CD4-positive, alpha-beta T cell (primary cell): ENCODE results near the gene SORBS1. TPM values are rescaled to one million over a fixed set of nuclear protein-coding genes. Genes with fewer than 3 reads are reported as not detected.

Experiments used
- ATAC-seq: fragments of 200-7000 bp; cut with Tn5 transposase; one replicate; pipeline ENCODE4 v1.10.0; 2022; ENCODE audit warnings: mild to moderate bottlenecking; ENCODE audit not compliant: poor library complexity
- CTCF ChIA-PET: fragments of 350-600 bp; sonication (Branson Sonifier 250); formaldehyde crosslinking; loops from one replicate; lab custom pipeline; 2021; ENCODE audit warnings: antibody characterized with exemption, inconsistent platforms; lab: Charles Lee
- POLR2A ChIA-PET: fragments of 350-600 bp; sonication (Branson Sonifier 250); formaldehyde crosslinking; loops from one replicate; lab custom pipeline; 2021; ENCODE audit warnings: antibody characterized with exemption, inconsistent platforms; lab: Charles Lee
- DNase-seq, 14 experiments: peaks; one replicate each; pipeline ENCODE4 v3.0.0-alpha.2; 2013 to 2020; ENCODE audit warnings: mixed read lengths in 2 of 14
- H3K27ac ChIP-seq, 2 donors: one replicate each; pipeline versions ENCODE4 v1.5.1 to v1.7.0; 2013; ENCODE audit warnings: low read length in 2 of 2, low read depth in 1 of 2, mild to moderate bottlenecking in 1 of 2
- H3K27me3 ChIP-seq, 2 experiments: 1 replicate in 1 of 2; 2 replicates in 1 of 2; pipeline versions ENCODE4 v1.6.1 to v1.7.0; 2013; ENCODE audit warnings: low read length in 2 of 2, control low read depth in 1 of 2, mild to moderate bottlenecking in 1 of 2, moderate library complexity in 1 of 2; ENCODE audit not compliant: insufficient read depth in 2 of 2, control insufficient read depth in 1 of 2
- H3K36me3 ChIP-seq: one replicate; pipeline ENCODE4 v1.6.1; 2013; ENCODE audit warnings: low read length, control low read depth; ENCODE audit not compliant: insufficient read depth
- H3K4me1 ChIP-seq: one replicate; pipeline ENCODE4 v1.6.1; 2013; ENCODE audit warnings: low read length, control low read depth; ENCODE audit not compliant: insufficient read depth
- H3K4me3 ChIP-seq: one replicate; pipeline ENCODE4 v1.5.1; 2013; ENCODE audit warnings: mild to moderate bottlenecking, low read length, moderate library complexity
- H3K9me3 ChIP-seq, 2 experiments: 1 replicate in 1 of 2; 2 replicates in 1 of 2; pipeline versions ENCODE4 v1.6.1 to v1.7.0; 2013; ENCODE audit warnings: low read length in 2 of 2, mild to moderate bottlenecking in 2 of 2, control low read depth in 1 of 2, moderate library complexity in 1 of 2; ENCODE audit not compliant: control insufficient read depth in 1 of 2, insufficient read depth in 1 of 2
- H3K27ac Mint-ChIP-seq: one replicate; pipeline ENCODE4 v1.8.0; 2020; ENCODE audit warnings: mixed read lengths
- H3K27me3 Mint-ChIP-seq: one replicate; pipeline ENCODE4 v1.8.0; 2021; ENCODE audit warnings: mixed read lengths
- H3K36me3 Mint-ChIP-seq: one replicate; pipeline ENCODE4 v1.8.0; 2021; ENCODE audit warnings: low read depth, mixed read lengths
- H3K4me1 Mint-ChIP-seq: one replicate; pipeline ENCODE4 v1.8.0; 2021; ENCODE audit warnings: low read depth, mixed read lengths
- H3K4me3 Mint-ChIP-seq: one replicate; pipeline ENCODE4 v1.8.0; 2020; ENCODE audit warnings: mild to moderate bottlenecking, mixed read lengths
- H3K9me3 Mint-ChIP-seq: one replicate; pipeline ENCODE4 v1.8.0; 2020; ENCODE audit warnings: mixed read lengths
- CTCF ChIP-seq: fragments of 200-600 bp; IDR thresholded peaks from one replicate; pipeline ENCODE4 v1.8.0; 2022; ENCODE audit warnings: antibody characterized with exemption, mild to moderate bottlenecking
- intact Hi-C, 2 experiments: fragments of 100-400 bp; cut with DNase I in 1 of 2; cut with micrococcal nuclease in 1 of 2; formaldehyde crosslinking; loops; one replicate each; pipeline versions ENCODE4 v1.15.1 to v1.9.0; 2023 to 2025; cut with DNase I, micrococcal nuclease
- total RNA-seq, 174 experiments: library from RNA in 2 of 174; stranded (reverse) in 2 of 174; gene quantifications; one replicate each; pipeline ENCODE4 v1.2.3 and lab custom pipeline; 2021 to 2026

Gene SORBS1
- total RNA-seq, 2 experiments from 2014 or later: 1.4 to 1.8 TPM

- Mint-ChIP-seq H3K27me3 (peaks cover 13% of the 10 kb centered on the region), H3K36me3 (no peaks in the 10 kb centered on the region), H3K27ac (no peak overlapping the region), H3K4me1 (no peaks in the 10 kb centered on the region), H3K4me3 (no peak overlapping the region), H3K9me3 (no peaks in the 10 kb centered on the region)
- intact Hi-C loops: no loop called here
- TF ChIP-seq CTCF: no peak
- no peaks in the 10 kb centered on the region for H3K36me3 ChIP-seq
- no peak for DNase-seq
- ATAC-seq: no peak
- no peak overlapping the region for H3K27ac ChIP-seq
- H3K27me3 ChIP-seq: peaks cover 0 to 4% of the 10 kb centered on the region in 2 experiments
- no peaks in the 10 kb centered on the region for H3K4me1 ChIP-seq
- H3K4me3 ChIP-seq: no peak overlapping the region
- H3K9me3 ChIP-seq: no peaks in the 10 kb centered on the region
- POLR2A ChIA-PET: no interaction called here
- CTCF ChIA-PET: no interaction called here
These were observed 16.2 kb downstream of the SORBS1 start for GRCh38 chr10:95544783-95545500.

GRCh38 chr10:95543459-95543858, 17.7 kb downstream of the SORBS1 start:
- Mint-ChIP-seq H3K27ac (no peak overlapping the region), H3K4me1 (no peaks in the 10 kb centered on the region), H3K27me3 (no peaks in the 10 kb centered on the region), H3K36me3 (no peaks in the 10 kb centered on the region), H3K9me3 (no peaks in the 10 kb centered on the region), H3K4me3 (no peak overlapping the region)
- TF ChIP-seq CTCF: no peak
- DNase-seq: no peak
- no peaks in the 10 kb centered on the region for H3K36me3 ChIP-seq
- H3K4me3 ChIP-seq: no peak overlapping the region
- H3K4me1 ChIP-seq: no peaks in the 10 kb centered on the region
- no peak for ATAC-seq
- no peaks in the 10 kb centered on the region for H3K9me3 ChIP-seq
- POLR2A ChIA-PET: no interaction called here
- CTCF ChIA-PET: no interaction called here
- H3K27me3 ChIP-seq: no peaks in the 10 kb centered on the region
- intact Hi-C loops: no loop called here
- H3K27ac ChIP-seq: no peak overlapping the region

GRCh38 chr10:95542761-95543160, 18.4 kb downstream of the SORBS1 start:
- Histone ChIP-seq H3K4me1 (no peaks in the 10 kb centered on the region), H3K27ac (no peak overlapping the region), H3K9me3 (no peaks in the 10 kb centered on the region), H3K4me3 (no peak overlapping the region), H3K27me3 (no peaks in the 10 kb centered on the region), H3K36me3 (no peaks in the 10 kb centered on the region)
- POLR2A ChIA-PET: no interaction called here
- H3K27me3 Mint-ChIP-seq: no peaks in the 10 kb centered on the region
- no peak for ATAC-seq
- no peaks in the 10 kb centered on the region for H3K36me3 Mint-ChIP-seq
- no peak overlapping the region for H3K27ac Mint-ChIP-seq
- no peak for TF ChIP-seq CTCF
- CTCF ChIA-PET: no interaction called here
- no peak for DNase-seq
- H3K4me3 Mint-ChIP-seq: no peak overlapping the region
- intact Hi-C loops: no loop called here
- no peaks in the 10 kb centered on the region for H3K9me3 Mint-ChIP-seq
- H3K4me1 Mint-ChIP-seq: no peaks in the 10 kb centered on the region
